HepG2 (cell line): Measurements from ENCODE around the gene FXYD4. TPM values are rescaled to one million over a fixed set of nuclear protein-coding genes. Genes with fewer than 3 reads are reported as not detected.

Source experiments
- ASH2L ChIP-seq: fragments of 300-600, 200-600 bp; sonication (generic); IDR thresholded peaks from 2 replicates; pipeline ENCODE4 v1.7.0; 2017; ENCODE audit warnings: low read depth, mild to moderate bottlenecking, moderate library complexity, mixed read lengths, low read length; ENCODE audit not compliant: insufficient read length
- FOXA3 ChIP-seq: IDR thresholded peaks from 2 replicates; pipeline ENCODE4 v1.6.1; 2016; ENCODE audit warnings: missing genetic modification reagents, missing compliant biosample characterization
- MTA1 ChIP-seq: sonication (generic); formaldehyde crosslinking; IDR thresholded peaks from 2 replicates; pipeline ENCODE4 v1.4.0; 2020; ENCODE audit warnings: missing genetic modification reagents, mild to moderate bottlenecking, borderline replicate concordance
- MYNN ChIP-seq: sonication (generic); formaldehyde crosslinking; IDR thresholded peaks from 2 replicates; pipeline ENCODE4 v1.4.0; 2020; ENCODE audit warnings: mild to moderate bottlenecking, low read depth, missing genetic modification reagents
- RBM39 ChIP-seq: fragments of 200-400 bp; formaldehyde crosslinking; IDR thresholded peaks from one replicate; pipeline ENCODE4 v1.6.1; 2018; ENCODE audit warnings: antibody characterized with exemption, mild to moderate bottlenecking, low read depth, low read length; ENCODE audit not compliant: poor library complexity, severe bottlenecking
- TBP ChIP-seq: sonication (generic); formaldehyde crosslinking; IDR thresholded peaks from 2 replicates; pipeline ENCODE4 v1.5.0; 2020; ENCODE audit warnings: missing genetic modification reagents
- ZMYM2 ChIP-seq: sonication (generic); formaldehyde crosslinking; IDR thresholded peaks from 2 replicates; pipeline ENCODE4 v1.8.0; 2022; ENCODE audit warnings: mild to moderate bottlenecking, missing genetic modification reagents
- ZNF20 ChIP-seq: sonication (generic); formaldehyde crosslinking; IDR thresholded peaks from 2 replicates; pipeline ENCODE4 v1.4.0; 2020; ENCODE audit warnings: mild to moderate bottlenecking, moderate library complexity, missing genetic modification reagents
- ZNF335 ChIP-seq: sonication (generic); formaldehyde crosslinking; IDR thresholded peaks from 2 replicates; pipeline ENCODE4 v1.4.0; 2020; ENCODE audit warnings: missing genetic modification reagents
- ZNF34 ChIP-seq: sonication (generic); formaldehyde crosslinking; IDR thresholded peaks from 2 replicates; pipeline ENCODE4 v1.4.0; 2020; ENCODE audit warnings: mild to moderate bottlenecking, missing genetic modification reagents, borderline replicate concordance
- polyA plus RNA-seq, 8 experiments: library from polyadenylated mRNA; depleted of rRNA in 3 of 8; stranded (reverse) in 7 of 8; unstranded in 1 of 8; fragments of >200 nt; fragmentation: Illumina TruSeq in 4 of 8; extraction: Trizol in 4 of 8; gene quantifications; 2 replicates each; pipeline versions ENCODE4 v1.2.1 to v1.2.3, GENCODE V29; 2011 to 2016; ENCODE audit warnings: low read depth in 4 of 8, missing spikeins in 1 of 8, mixed read lengths in 1 of 8; ENCODE audit not compliant: insufficient read depth in 1 of 8
- total RNA-seq, 5 experiments: library from RNA; depleted of rRNA; stranded (reverse); fragments of >200 nt; fragmentation: Illumina TruSeq; extraction: Trizol; gene quantifications; 2 replicates each; pipeline ENCODE4 v1.2.3, GENCODE V29; 2016; ENCODE audit warnings: low read depth in 1 of 5
- TF ChIP-seq, protein P1 (sequence below): sonication (generic); formaldehyde crosslinking; IDR thresholded peaks from 2 replicates; pipeline ENCODE4 v1.4.0; 2020; ENCODE audit warnings: mild to moderate bottlenecking, missing genetic modification reagents
- TF ChIP-seq, protein P2 (sequence below): sonication (generic); formaldehyde crosslinking; IDR thresholded peaks from 2 replicates; pipeline ENCODE4 v1.4.0; 2020; ENCODE audit warnings: mild to moderate bottlenecking, missing genetic modification reagents
- TF ChIP-seq, protein P3 (sequence below): sonication (generic); formaldehyde crosslinking; IDR thresholded peaks from 2 replicates; pipeline ENCODE4 v1.4.0; 2020; ENCODE audit warnings: missing genetic modification reagents; ENCODE audit errors: not compliant biosample characterization
- TF ChIP-seq, protein P4 (sequence below): sonication (generic); formaldehyde crosslinking; conservative IDR thresholded peaks from 2 replicates; pipeline ENCODE4 v1.8.1; 2023; ENCODE audit warnings: missing genetic modification reagents
- TF ChIP-seq, protein P5 (sequence below): sonication (generic); formaldehyde crosslinking; IDR thresholded peaks from 2 replicates; pipeline ENCODE4 v1.5.1; 2020; ENCODE audit warnings: missing genetic modification reagents, mild to moderate bottlenecking, borderline replicate concordance
- TF ChIP-seq, protein P6 (sequence below): sonication (generic); formaldehyde crosslinking; conservative IDR thresholded peaks from 2 replicates; pipeline ENCODE4 v1.4.0; 2020; ENCODE audit warnings: missing genetic modification reagents
- TF ChIP-seq, protein P7 (sequence below): IDR thresholded peaks from 2 replicates; pipeline ENCODE4 v1.6.1; 2016; ENCODE audit warnings: low read depth, control low read depth

Gene FXYD4
- total and polyA plus RNA-seq, 2 of the 13 experiments (the other 11 are each of a cell fraction or from before 2014, with no cell fraction given), result not detected

DNA sequence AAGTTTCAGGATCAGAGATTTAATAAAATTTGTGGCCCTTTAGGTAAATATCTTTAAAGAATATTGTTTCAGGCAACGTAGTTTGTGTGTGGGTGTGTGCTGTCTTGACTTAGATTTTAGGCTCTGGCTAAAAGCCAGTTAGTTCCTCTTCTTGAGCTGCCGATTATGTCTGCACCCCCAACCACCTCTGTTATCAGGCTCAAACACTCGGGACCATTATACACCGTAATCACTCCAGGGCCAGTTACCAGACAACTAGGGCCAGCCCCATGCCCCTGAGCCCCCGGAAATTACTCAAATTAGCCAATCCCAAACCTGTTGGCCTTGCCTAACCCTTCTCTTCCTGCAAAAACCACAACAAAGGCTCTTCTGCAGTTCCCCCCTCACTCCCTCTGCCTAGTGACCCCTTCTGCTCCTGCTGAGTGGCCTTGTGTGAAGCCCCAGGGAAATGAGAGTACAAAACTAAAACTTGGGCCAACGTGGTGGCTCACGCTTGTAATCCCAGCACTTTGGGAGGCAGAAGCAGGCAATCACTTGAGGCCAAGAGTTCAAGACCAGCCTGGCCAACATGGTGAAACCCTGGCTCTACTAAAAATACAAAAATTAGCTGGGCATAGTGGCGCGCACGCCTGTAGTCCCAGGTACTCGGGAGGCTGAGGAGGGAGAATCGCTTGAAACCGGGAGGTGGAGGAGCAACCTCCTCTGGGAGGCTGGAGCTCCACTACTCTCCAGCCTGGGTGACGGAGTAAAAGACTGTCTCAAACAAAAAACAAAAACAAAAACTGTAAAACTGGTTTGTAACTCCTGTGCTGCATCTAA lies 46.7 kb downstream of the FXYD4 start (continued):
- TF ChIP-seq, protein P1, sequence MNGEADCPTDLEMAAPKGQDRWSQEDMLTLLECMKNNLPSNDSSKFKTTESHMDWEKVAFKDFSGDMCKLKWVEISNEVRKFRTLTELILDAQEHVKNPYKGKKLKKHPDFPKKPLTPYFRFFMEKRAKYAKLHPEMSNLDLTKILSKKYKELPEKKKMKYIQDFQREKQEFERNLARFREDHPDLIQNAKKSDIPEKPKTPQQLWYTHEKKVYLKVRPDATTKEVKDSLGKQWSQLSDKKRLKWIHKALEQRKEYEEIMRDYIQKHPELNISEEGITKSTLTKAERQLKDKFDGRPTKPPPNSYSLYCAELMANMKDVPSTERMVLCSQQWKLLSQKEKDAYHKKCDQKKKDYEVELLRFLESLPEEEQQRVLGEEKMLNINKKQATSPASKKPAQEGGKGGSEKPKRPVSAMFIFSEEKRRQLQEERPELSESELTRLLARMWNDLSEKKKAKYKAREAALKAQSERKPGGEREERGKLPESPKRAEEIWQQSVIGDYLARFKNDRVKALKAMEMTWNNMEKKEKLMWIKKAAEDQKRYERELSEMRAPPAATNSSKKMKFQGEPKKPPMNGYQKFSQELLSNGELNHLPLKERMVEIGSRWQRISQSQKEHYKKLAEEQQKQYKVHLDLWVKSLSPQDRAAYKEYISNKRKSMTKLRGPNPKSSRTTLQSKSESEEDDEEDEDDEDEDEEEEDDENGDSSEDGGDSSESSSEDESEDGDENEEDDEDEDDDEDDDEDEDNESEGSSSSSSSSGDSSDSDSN (CRISPR knock-in tag), result 0 out of 2 replicates have a peak, but pooled peaks have one; percentile 60
- TF ChIP-seq, protein P2, sequence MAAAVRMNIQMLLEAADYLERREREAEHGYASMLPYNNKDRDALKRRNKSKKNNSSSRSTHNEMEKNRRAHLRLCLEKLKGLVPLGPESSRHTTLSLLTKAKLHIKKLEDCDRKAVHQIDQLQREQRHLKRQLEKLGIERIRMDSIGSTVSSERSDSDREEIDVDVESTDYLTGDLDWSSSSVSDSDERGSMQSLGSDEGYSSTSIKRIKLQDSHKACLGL (CRISPR knock-in tag), result no peak
- peak; percentile 57 for TF ChIP-seq FOXA3
- TF ChIP-seq, protein P3, sequence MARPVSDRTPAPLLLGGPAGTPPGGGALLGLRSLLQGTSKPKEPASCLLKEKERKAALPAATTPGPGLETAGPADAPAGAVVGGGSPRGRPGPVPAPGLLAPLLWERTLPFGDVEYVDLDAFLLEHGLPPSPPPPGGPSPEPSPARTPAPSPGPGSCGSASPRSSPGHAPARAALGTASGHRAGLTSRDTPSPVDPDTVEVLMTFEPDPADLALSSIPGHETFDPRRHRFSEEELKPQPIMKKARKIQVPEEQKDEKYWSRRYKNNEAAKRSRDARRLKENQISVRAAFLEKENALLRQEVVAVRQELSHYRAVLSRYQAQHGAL (CRISPR knock-in tag), result no peak
- TF ChIP-seq, protein P4, sequence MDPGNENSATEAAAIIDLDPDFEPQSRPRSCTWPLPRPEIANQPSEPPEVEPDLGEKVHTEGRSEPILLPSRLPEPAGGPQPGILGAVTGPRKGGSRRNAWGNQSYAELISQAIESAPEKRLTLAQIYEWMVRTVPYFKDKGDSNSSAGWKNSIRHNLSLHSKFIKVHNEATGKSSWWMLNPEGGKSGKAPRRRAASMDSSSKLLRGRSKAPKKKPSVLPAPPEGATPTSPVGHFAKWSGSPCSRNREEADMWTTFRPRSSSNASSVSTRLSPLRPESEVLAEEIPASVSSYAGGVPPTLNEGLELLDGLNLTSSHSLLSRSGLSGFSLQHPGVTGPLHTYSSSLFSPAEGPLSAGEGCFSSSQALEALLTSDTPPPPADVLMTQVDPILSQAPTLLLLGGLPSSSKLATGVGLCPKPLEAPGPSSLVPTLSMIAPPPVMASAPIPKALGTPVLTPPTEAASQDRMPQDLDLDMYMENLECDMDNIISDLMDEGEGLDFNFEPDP (CRISPR knock-in tag), result no peak
- TF ChIP-seq ASH2L, result no peak
- no peak for TF ChIP-seq MTA1 (CRISPR knock-in tag)
- TF ChIP-seq ZMYM2 (CRISPR knock-in tag), result peak; percentile 97
- no peak for TF ChIP-seq ZNF34
- TF ChIP-seq RBM39, result no peak
- TF ChIP-seq ZNF335 (CRISPR knock-in tag), result no peak
- TF ChIP-seq, protein P5, sequence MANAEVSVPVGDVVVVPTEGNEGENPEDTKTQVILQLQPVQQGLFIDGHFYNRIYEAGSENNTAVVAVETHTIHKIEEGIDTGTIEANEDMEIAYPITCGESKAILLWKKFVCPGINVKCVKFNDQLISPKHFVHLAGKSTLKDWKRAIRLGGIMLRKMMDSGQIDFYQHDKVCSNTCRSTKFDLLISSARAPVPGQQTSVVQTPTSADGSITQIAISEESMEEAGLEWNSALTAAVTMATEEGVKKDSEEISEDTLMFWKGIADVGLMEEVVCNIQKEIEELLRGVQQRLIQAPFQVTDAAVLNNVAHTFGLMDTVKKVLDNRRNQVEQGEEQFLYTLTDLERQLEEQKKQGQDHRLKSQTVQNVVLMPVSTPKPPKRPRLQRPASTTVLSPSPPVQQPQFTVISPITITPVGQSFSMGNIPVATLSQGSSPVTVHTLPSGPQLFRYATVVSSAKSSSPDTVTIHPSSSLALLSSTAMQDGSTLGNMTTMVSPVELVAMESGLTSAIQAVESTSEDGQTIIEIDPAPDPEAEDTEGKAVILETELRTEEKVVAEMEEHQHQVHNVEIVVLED, result peak; percentile 46; the same call in 1 of the 2 replicates
- no peak for TF ChIP-seq MYNN
- no peak for TF ChIP-seq TBP (CRISPR knock-in tag)
- no peak for TF ChIP-seq ZNF20 (CRISPR knock-in tag)
- TF ChIP-seq, protein P6, sequence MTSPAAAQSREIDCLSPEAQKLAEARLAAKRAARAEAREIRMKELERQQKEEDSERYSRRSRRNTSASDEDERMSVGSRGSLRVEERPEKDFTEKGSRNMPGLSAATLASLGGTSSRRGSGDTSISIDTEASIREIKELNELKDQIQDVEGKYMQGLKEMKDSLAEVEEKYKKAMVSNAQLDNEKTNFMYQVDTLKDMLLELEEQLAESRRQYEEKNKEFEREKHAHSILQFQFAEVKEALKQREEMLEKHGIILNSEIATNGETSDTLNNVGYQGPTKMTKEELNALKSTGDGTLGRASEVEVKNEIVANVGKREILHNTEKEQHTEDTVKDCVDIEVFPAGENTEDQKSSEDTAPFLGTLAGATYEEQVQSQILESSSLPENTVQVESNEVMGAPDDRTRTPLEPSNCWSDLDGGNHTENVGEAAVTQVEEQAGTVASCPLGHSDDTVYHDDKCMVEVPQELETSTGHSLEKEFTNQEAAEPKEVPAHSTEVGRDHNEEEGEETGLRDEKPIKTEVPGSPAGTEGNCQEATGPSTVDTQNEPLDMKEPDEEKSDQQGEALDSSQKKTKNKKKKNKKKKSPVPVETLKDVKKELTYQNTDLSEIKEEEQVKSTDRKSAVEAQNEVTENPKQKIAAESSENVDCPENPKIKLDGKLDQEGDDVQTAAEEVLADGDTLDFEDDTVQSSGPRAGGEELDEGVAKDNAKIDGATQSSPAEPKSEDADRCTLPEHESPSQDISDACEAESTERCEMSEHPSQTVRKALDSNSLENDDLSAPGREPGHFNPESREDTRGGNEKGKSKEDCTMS (CRISPR knock-in tag), result no peak
- TF ChIP-seq, protein P7, sequence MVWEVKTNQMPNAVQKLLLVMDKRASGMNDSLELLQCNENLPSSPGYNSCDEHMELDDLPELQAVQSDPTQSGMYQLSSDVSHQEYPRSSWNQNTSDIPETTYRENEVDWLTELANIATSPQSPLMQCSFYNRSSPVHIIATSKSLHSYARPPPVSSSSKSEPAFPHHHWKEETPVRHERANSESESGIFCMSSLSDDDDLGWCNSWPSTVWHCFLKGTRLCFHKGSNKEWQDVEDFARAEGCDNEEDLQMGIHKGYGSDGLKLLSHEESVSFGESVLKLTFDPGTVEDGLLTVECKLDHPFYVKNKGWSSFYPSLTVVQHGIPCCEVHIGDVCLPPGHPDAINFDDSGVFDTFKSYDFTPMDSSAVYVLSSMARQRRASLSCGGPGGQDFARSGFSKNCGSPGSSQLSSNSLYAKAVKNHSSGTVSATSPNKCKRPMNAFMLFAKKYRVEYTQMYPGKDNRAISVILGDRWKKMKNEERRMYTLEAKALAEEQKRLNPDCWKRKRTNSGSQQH (CRISPR knock-in tag), result no peak
